Neuron (in vitro differentiated cells): Measurements from ENCODE around the gene GRK1.

Experiments
- H2AFZ ChIP-seq: one replicate; pipeline ENCODE4 v1.6.1; 2013; ENCODE audit warnings: low read depth, mild to moderate bottlenecking, inconsistent platforms, low read length, moderate library complexity
- H3K27me3 ChIP-seq: one replicate; pipeline ENCODE4 v1.6.1; 2013; ENCODE audit warnings: low read length; ENCODE audit not compliant: insufficient read depth
- H3K36me3 ChIP-seq: one replicate; pipeline ENCODE4 v1.6.1; 2013; ENCODE audit warnings: low read length; ENCODE audit not compliant: insufficient read depth
- H3K4me1 ChIP-seq: one replicate; pipeline ENCODE4 v1.6.1; 2013; ENCODE audit warnings: low read length; ENCODE audit not compliant: insufficient read depth
- H3K4me3 ChIP-seq: 2 replicates; pipeline ENCODE4 v1.5.1; 2013; ENCODE audit warnings: mild to moderate bottlenecking, low read length, moderate library complexity
- H3K9me3 ChIP-seq: one replicate; pipeline ENCODE4 v1.6.1; 2013; ENCODE audit warnings: low read length

The GRK1 gene

DNA sequence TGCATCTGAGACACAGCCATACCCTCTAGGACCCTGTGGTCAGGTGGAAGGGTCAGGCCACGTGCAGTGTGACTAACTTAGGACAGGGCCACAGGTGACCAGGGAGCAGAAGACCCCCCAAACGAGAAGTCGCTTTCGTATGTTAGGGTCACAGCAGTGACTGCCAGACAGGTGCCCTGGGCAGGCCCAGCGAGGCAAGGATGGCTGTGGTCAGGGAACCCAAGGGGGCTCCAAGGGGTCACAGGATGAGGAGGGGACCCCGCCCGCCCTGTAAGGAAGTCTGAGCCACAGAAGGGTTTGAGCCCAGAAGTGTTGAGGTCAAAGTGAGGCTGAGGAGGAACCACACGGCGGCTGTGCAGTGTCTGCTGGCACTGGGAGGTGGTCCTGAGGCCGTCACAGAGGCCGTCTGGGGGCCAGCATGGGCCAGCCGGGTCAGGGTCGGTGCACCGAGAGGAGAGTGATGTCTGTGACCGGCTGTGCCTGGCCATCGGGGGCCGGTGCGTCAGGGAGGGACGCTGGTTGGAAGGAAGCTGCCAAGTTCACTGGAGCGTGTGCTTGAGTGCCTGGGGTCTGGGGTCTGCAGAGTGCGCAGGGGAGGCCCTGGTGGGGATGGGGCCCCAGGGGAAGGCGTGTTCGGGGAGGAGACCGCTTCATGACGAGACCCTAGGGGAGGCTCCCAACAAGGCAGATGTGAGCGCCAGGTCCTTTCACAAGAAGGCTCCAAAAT lies 67.2 kb downstream of the GRK1 start:
- Histone ChIP-seq H3K27me3 (no peaks in the 10 kb centered on the region), H3K9me3 (no peaks in the 10 kb centered on the region), H3K4me3 (no peak overlapping the region), H3K36me3 (no peaks in the 10 kb centered on the region), H3K4me1 (no peaks in the 10 kb centered on the region), H2AFZ (no peak overlapping the region)

GRCh38 chr13:113734826-113735125 lies 67.8 kb downstream of the GRK1 start:
- no peak overlapping the region for H2AFZ ChIP-seq
- no peaks in the 10 kb centered on the region for H3K36me3 ChIP-seq
- H3K4me1 ChIP-seq = no peaks in the 10 kb centered on the region
- H3K27me3 ChIP-seq = no peaks in the 10 kb centered on the region
- H3K4me3 ChIP-seq = no peak overlapping the region
- no peaks in the 10 kb centered on the region for H3K9me3 ChIP-seq

DNA sequence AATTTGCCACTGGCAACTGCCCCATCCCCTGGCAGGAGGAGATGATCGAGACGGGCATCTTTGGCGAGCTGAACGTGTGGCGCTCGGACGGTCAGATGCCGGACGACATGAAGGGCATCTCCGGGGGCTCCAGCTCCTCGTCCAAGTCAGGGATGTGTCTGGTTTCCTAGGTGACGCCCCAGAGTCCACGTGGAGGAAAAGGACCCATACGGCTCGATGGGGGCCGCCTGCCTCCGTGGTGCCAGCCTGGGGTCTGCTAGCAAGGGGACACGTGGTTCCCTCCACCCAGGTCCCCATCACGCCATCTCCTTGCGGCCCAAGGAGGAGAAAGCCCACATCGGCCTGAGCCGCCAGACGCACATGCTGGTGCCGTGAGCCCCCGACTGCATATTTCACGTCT lies 68.2 kb downstream of the GRK1 start:
- no peaks in the 10 kb centered on the region for H3K36me3 ChIP-seq
- H3K4me1 ChIP-seq = no peaks in the 10 kb centered on the region
- H2AFZ ChIP-seq = no peak overlapping the region
- no peaks in the 10 kb centered on the region for H3K27me3 ChIP-seq
- H3K9me3 ChIP-seq = no peaks in the 10 kb centered on the region
- H3K4me3 ChIP-seq = no peak overlapping the region

- no peaks in the 10 kb centered on the region for H3K4me1 ChIP-seq
- H3K27me3 ChIP-seq = no peaks in the 10 kb centered on the region
- H2AFZ ChIP-seq = no peak overlapping the region
- H3K36me3 ChIP-seq = no peaks in the 10 kb centered on the region
- H3K9me3 ChIP-seq = no peaks in the 10 kb centered on the region
- H3K4me3 ChIP-seq = no peak overlapping the region
Measured at GRCh38 chr13:113735750-113736149, 68.7 kb downstream of the GRK1 start.

- no peaks in the 10 kb centered on the region for H3K9me3 ChIP-seq
- H3K27me3 ChIP-seq = no peaks in the 10 kb centered on the region
- no peaks in the 10 kb centered on the region for H3K4me1 ChIP-seq
- H2AFZ ChIP-seq = no peak overlapping the region
- no peak overlapping the region for H3K4me3 ChIP-seq
- no peaks in the 10 kb centered on the region for H3K36me3 ChIP-seq
Measured at GRCh38 chr13:113736258-113736731, 69.3 kb downstream of the GRK1 start.

GRCh38 chr13:113737803-113738202 lies 70.8 kb downstream of the GRK1 start:
- Histone ChIP-seq H3K4me1 (no peaks in the 10 kb centered on the region), H2AFZ (no peak overlapping the region), H3K27me3 (no peaks in the 10 kb centered on the region), H3K9me3 (no peaks in the 10 kb centered on the region), H3K36me3 (no peaks in the 10 kb centered on the region), H3K4me3 (no peak overlapping the region)

- no peaks in the 10 kb centered on the region for H3K27me3 ChIP-seq
- no peaks in the 10 kb centered on the region for H3K4me1 ChIP-seq
Measured at GRCh38 chr13:113739527-113740285, 72.7 kb downstream of the GRK1 start.

DNA sequence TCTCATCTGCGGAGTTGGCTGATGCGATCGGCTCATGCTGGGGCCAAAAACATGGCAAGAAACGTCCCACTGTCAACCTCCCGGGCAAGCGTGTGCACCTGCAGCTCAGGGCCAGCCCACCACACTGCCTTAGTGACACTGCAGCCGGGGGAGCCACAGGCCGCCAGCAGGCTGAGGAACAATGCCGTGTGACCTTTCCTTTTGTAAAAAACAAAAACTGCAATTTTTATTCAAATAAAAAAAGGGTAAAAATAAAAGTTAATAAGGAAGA lies 73.2 kb downstream of the GRK1 start:
- H2AFZ ChIP-seq = no peak overlapping the region
- no peaks in the 10 kb centered on the region for H3K27me3 ChIP-seq
- no peaks in the 10 kb centered on the region for H3K36me3 ChIP-seq
- no peaks in the 10 kb centered on the region for H3K4me1 ChIP-seq
- no peak overlapping the region for H3K4me3 ChIP-seq
- H3K9me3 ChIP-seq = no peaks in the 10 kb centered on the region

More at GRCh38 chr13:113739527-113740285, 72.7 kb downstream of the GRK1 start:
- H3K4me3 ChIP-seq = no peak overlapping the region
- H3K36me3 ChIP-seq = no peaks in the 10 kb centered on the region
- H2AFZ ChIP-seq = no peak overlapping the region
- H3K9me3 ChIP-seq = no peaks in the 10 kb centered on the region

DNA sequence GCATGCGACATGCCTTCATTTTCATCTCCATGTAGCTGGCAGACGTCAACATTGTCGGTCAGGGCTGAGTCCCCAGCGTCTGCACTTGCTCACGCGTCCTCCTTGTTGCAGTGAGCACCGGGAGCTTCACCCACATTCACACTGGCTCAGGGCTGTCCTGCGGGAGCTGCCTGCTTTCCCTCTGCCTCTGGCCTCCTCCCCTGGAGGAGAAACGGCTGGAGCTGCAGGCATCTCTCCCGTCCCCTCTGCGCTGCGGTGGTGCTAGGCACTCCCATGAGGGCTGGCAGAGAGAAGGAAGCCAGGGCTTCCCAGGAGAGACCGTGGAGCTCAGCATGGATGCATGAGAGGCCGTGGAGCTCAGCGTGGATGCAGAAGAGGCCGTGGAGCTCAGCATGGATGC lies 73.6 kb downstream of the GRK1 start:
- no peak overlapping the region for H3K4me3 ChIP-seq
- H3K27me3 ChIP-seq = no peaks in the 10 kb centered on the region
- no peaks in the 10 kb centered on the region for H3K4me1 ChIP-seq
- no peaks in the 10 kb centered on the region for H3K9me3 ChIP-seq
- no peak overlapping the region for H2AFZ ChIP-seq
- no peaks in the 10 kb centered on the region for H3K36me3 ChIP-seq

DNA sequence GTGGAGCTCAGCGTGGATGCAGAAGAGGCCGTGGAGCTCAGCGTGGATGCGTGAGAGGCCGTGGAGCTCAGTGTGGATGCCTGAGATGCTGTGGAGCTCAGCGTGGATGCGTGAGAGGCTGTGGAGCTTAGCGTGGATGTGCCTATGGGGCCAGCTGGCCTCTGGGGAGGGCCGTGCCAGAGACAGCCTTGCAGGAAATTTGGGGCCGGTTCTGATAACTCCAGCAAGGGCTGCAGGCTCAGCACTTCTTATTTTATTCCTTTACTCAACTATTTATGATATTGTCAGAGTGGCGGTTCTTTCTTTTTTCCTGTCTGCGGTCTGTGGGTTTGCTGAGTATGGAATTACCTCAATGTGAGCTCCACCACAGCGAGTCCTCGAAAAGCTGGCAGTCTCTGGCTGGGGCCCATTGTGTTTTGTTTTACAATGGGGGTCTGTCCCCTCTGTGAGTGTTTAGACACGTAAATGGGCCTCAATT lies 74.2 kb downstream of the GRK1 start:
- Histone ChIP-seq H3K27me3 (no peaks in the 10 kb centered on the region), H3K36me3 (no peaks in the 10 kb centered on the region), H3K4me3 (no peak overlapping the region), H2AFZ (no peak overlapping the region), H3K4me1 (no peaks in the 10 kb centered on the region), H3K9me3 (no peaks in the 10 kb centered on the region)

DNA sequence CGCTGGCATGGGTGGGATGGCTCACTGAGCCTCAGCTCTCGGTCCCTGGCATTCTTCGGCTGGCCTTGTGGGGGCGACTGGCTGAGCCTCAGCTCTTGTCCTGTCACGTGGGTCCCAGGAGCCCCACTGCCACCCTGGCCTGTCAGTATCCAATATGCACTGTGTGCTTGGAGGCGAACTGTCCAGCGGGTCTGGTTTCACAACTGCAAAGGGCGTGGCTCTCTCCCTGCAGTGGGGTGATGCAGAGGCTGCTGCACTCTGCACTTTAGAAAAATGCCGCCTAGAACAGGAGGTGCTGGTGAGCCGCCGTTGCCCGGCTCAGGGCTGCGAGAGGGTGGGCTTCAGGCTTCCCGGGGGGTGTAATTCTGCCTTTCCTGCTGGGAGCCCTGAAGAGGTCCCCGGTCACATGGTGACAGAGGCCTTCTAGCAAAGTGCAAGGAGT lies 75.0 kb downstream of the GRK1 start:
- no peak overlapping the region for H3K4me3 ChIP-seq
- H3K4me1 ChIP-seq = no peaks in the 10 kb centered on the region
- H3K27me3 ChIP-seq = no peaks in the 10 kb centered on the region
- H2AFZ ChIP-seq = no peak overlapping the region
- no peaks in the 10 kb centered on the region for H3K36me3 ChIP-seq
- no peaks in the 10 kb centered on the region for H3K9me3 ChIP-seq

DNA sequence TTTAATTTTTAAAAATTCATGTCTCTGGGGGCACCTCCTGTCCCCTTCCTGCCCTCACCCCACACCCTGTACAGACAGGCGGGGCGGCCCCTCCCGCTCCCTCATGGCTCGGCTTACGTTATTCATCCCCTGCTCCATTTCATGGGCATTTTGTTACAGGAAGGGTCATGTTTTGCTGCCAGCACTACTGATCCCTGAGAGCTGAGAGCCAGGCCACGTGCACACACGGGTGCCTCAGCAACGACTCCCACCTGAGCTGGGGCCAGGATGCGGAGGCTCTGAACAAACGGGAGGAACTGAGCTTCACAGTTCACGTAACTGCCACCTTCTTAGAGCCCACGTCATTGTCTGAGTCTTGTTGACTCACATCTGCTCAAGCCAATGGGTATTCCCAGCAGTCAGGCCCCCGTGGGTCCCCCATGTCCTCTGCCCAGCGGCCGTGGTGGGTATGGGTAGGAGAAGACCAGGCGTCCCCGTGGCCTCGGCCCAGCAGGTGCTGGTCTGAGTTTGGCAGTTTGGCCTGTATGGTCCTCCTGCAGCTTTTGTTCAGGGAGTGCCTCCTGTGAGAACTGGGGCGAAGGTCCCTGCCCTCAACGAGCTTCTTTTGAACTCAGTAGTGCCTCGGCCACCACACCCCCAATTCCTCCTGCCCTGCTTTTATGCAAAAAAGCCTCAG lies 75.6 kb downstream of the GRK1 start:
- Histone ChIP-seq H3K4me3 (no peak overlapping the region), H3K9me3 (no peaks in the 10 kb centered on the region), H3K27me3 (peaks cover 2% of the 10 kb centered on the region), H3K36me3 (no peaks in the 10 kb centered on the region), H2AFZ (no peak overlapping the region), H3K4me1 (no peaks in the 10 kb centered on the region)

GRCh38 chr13:113743366-113744195 lies 76.6 kb downstream of the GRK1 start:
- H3K36me3 ChIP-seq = no peaks in the 10 kb centered on the region
- H3K27me3 ChIP-seq = peaks cover 3% of the 10 kb centered on the region
- no peak overlapping the region for H2AFZ ChIP-seq
- H3K4me1 ChIP-seq = no peaks in the 10 kb centered on the region
- H3K9me3 ChIP-seq = no peaks in the 10 kb centered on the region
- H3K4me3 ChIP-seq = no peak overlapping the region
